HUDEP-2 (cell line): Measurements from ENCODE around the gene TP63.

ENCODE experiments used
- DNase-seq, 76 experiments: peaks; one replicate each; lab custom pipeline; 2025; ENCODE audit not compliant: unreplicated experiment in 76 of 76; lab: John Stamatoyannopoulos, UW

The TP63 gene

GRCh38 chr3:189806171-189806951, 175.2 kb downstream of the TP63 start:
- DNase-seq = no peak

- DNase-seq = no peak
Observed at GRCh38 chr3:189808246-189809007, 177.2 kb downstream of the TP63 start.

GRCh38 chr3:189809583-189809982, 178.4 kb downstream of the TP63 start:
- DNase-seq = no peak

GRCh38 chr3:189812806-189813465, 181.7 kb downstream of the TP63 start:
- no peak for DNase-seq

- no peak for DNase-seq
Observed at GRCh38 chr3:189813647-189814240, 182.6 kb downstream of the TP63 start.

- DNase-seq = no peak
Observed at GRCh38 chr3:189820365-189820720, 189.2 kb downstream of the TP63 start.

- no peak for DNase-seq
Observed at GRCh38 chr3:189821262-189821661, 190.1 kb downstream of the TP63 start.

- DNase-seq = no peak
Observed at GRCh38 chr3:189822726-189823125, 191.5 kb downstream of the TP63 start.

GRCh38 chr3:189824629-189825312, 193.6 kb downstream of the TP63 start:
- DNase-seq = no peak

- no peak for DNase-seq
Observed at GRCh38 chr3:189826566-189826965, 195.4 kb downstream of the TP63 start.

GRCh38 chr3:189827108-189827507, 195.9 kb downstream of the TP63 start:
- DNase-seq = no peak

GRCh38 chr3:189830401-189830800, 199.2 kb downstream of the TP63 start:
- DNase-seq = no peak

GRCh38 chr3:189833266-189833665, 202.1 kb downstream of the TP63 start:
- DNase-seq = no peak

GRCh38 chr3:189833996-189834395, 202.8 kb downstream of the TP63 start:
- DNase-seq = no peak

GRCh38 chr3:189834462-189834861, 203.3 kb downstream of the TP63 start:
- DNase-seq = no peak

GRCh38 chr3:189836795-189837194, 205.6 kb downstream of the TP63 start:
- DNase-seq = no peak

- DNase-seq = no peak
Observed at GRCh38 chr3:189838291-189838690, 207.1 kb downstream of the TP63 start.

- no peak for DNase-seq
Observed at GRCh38 chr3:189839576-189839975, 208.4 kb downstream of the TP63 start.

GRCh38 chr3:189841473-189842205, 210.4 kb downstream of the TP63 start:
- DNase-seq = no peak
